Nephron (organoid): ENCODE results near the gene SH2B2.

ENCODE experiments used
- H3K27ac Mint-ChIP-seq, 3 experiments: 2 replicates each; pipeline ENCODE4 v1.8.0; 2020; ENCODE audit warnings: mixed read lengths in 3 of 3, mild to moderate bottlenecking in 2 of 3, moderate library complexity in 1 of 3
- H3K27me3 Mint-ChIP-seq: 2 replicates; pipeline ENCODE4 v1.8.0; 2021; ENCODE audit warnings: low read depth, mild to moderate bottlenecking, moderate library complexity, mixed read lengths
- H3K36me3 Mint-ChIP-seq: 2 replicates; pipeline ENCODE4 v1.8.0; 2020; ENCODE audit warnings: low read depth, mixed read lengths
- H3K4me1 Mint-ChIP-seq: 2 replicates; pipeline ENCODE4 v1.8.0; 2020; ENCODE audit warnings: mixed read lengths
- H3K4me3 Mint-ChIP-seq, 3 experiments: 2 replicates each; pipeline ENCODE4 v1.8.0; 2020; ENCODE audit warnings: mild to moderate bottlenecking in 3 of 3, mixed read lengths in 3 of 3, moderate library complexity in 2 of 3
- H3K9me3 Mint-ChIP-seq: 2 replicates; pipeline ENCODE4 v1.8.0; 2020; ENCODE audit warnings: mixed read lengths
- CTCF ChIP-seq, 3 experiments: fragments of 200-600 bp; sonication (generic); IDR thresholded peaks; one replicate each; pipeline ENCODE4 v1.5.0; 2021; ENCODE audit warnings: antibody characterized with exemption in 3 of 3; ENCODE audit not compliant: unreplicated experiment in 3 of 3

SH2B2 gene

GRCh38 chr7:102271158-102271798 is 15.4 kb upstream of the SH2B2 start:
- Mint-ChIP-seq H3K4me1 (peaks cover 5% of the 10 kb centered on the region), H3K27me3 (peaks cover 12% of the 10 kb centered on the region), H3K9me3 (no peaks in the 10 kb centered on the region), H3K27ac (no peak overlapping the region), H3K4me3 (no peak overlapping the region), H3K36me3 (no peaks in the 10 kb centered on the region)
- TF ChIP-seq CTCF (IDR thresholded peaks at IDR 0.05; ENCODE audit: unreplicated experiment in 3 of 3) = no peak

GRCh38 chr7:102272075-102272916 is 14.4 kb upstream of the SH2B2 start:
- Mint-ChIP-seq H3K4me3 (no peak overlapping the region), H3K4me1 (peaks cover 5% of the 10 kb centered on the region), H3K9me3 (no peaks in the 10 kb centered on the region), H3K27ac (peak overlapping the region in 1 of 3 experiments; percentile 7), H3K36me3 (no peaks in the 10 kb centered on the region), H3K27me3 (peaks cover 12% of the 10 kb centered on the region)
- TF ChIP-seq CTCF (IDR thresholded peaks at IDR 0.05; ENCODE audit: unreplicated experiment in 3 of 3) = peak; percentile 91 to 96 (median 92)

GRCh38 chr7:102272917-102273748 is 13.5 kb upstream of the SH2B2 start:
- H3K4me3 Mint-ChIP-seq = no peak overlapping the region
- no peaks in the 10 kb centered on the region for H3K9me3 Mint-ChIP-seq
- no peak for TF ChIP-seq CTCF (IDR thresholded peaks at IDR 0.05; ENCODE audit: unreplicated experiment in 3 of 3)
- peaks cover 5% of the 10 kb centered on the region for H3K4me1 Mint-ChIP-seq
- H3K27ac Mint-ChIP-seq = no peak overlapping the region
- peaks cover 12% of the 10 kb centered on the region for H3K27me3 Mint-ChIP-seq
- no peaks in the 10 kb centered on the region for H3K36me3 Mint-ChIP-seq

GRCh38 chr7:102273749-102274712 is 12.6 kb upstream of the SH2B2 start:
- H3K4me1 Mint-ChIP-seq = peaks cover 5% of the 10 kb centered on the region
- no peaks in the 10 kb centered on the region for H3K36me3 Mint-ChIP-seq
- peaks cover 12% of the 10 kb centered on the region for H3K27me3 Mint-ChIP-seq
- H3K27ac Mint-ChIP-seq = no peak overlapping the region
- H3K4me3 Mint-ChIP-seq = no peak overlapping the region
- H3K9me3 Mint-ChIP-seq = no peaks in the 10 kb centered on the region
- TF ChIP-seq CTCF (IDR thresholded peaks at IDR 0.05; ENCODE audit: unreplicated experiment in 3 of 3) = no peak

GRCh38 chr7:102275123-102275703 is 11.5 kb upstream of the SH2B2 start:
- H3K9me3 Mint-ChIP-seq = no peaks in the 10 kb centered on the region
- peaks cover 5% of the 10 kb centered on the region for H3K4me1 Mint-ChIP-seq
- no peaks in the 10 kb centered on the region for H3K36me3 Mint-ChIP-seq
- no peak overlapping the region for H3K4me3 Mint-ChIP-seq
- TF ChIP-seq CTCF (IDR thresholded peaks at IDR 0.05; ENCODE audit: unreplicated experiment in 3 of 3) = no peak
- no peak overlapping the region for H3K27ac Mint-ChIP-seq
- peaks cover 6% of the 10 kb centered on the region for H3K27me3 Mint-ChIP-seq
